MM.1S (cell line): Measurements from ENCODE around the gene SRRD.

ENCODE experiments used
- DNase-seq: peaks from one replicate; pipeline ENCODE4 v3.0.0-alpha.2; 2015
- H2AFZ ChIP-seq: fragments of 300-600 bp; sonication (generic); 2 replicates; pipeline ENCODE4 v1.6.0; 2016; ENCODE audit warnings: antibody characterized with exemption, low read length
- H3F3A ChIP-seq: fragments of 300-600 bp; sonication (generic); 2 replicates; pipeline ENCODE4 v1.6.1; 2016; ENCODE audit warnings: mild to moderate bottlenecking, antibody characterized with exemption, low read length, moderate library complexity, mixed read lengths; ENCODE audit not compliant: insufficient read depth
- H3K27ac ChIP-seq: fragments of 300-600 bp; sonication (generic); 2 replicates; pipeline ENCODE4 v1.5.1; 2016; ENCODE audit warnings: mild to moderate bottlenecking, low read length
- H3K27me3 ChIP-seq: fragments of 300-600 bp; sonication (generic); replicated peaks from 2 replicates; pipeline ENCODE4 v1.6.0; 2016; ENCODE audit warnings: low read length; ENCODE audit not compliant: insufficient read depth
- H3K36me3 ChIP-seq: fragments of 300-600 bp; sonication (generic); replicated peaks from 2 replicates; pipeline ENCODE4 v1.6.1; 2016; ENCODE audit warnings: mild to moderate bottlenecking, low read length, mixed read lengths; ENCODE audit not compliant: insufficient read depth
- H3K4me1 ChIP-seq: fragments of 300-600 bp; sonication (generic); 2 replicates; pipeline ENCODE4 v1.6.1; 2016; ENCODE audit warnings: low read length, mixed read lengths
- H3K4me2 ChIP-seq: fragments of 300-600 bp; sonication (generic); 2 replicates; pipeline ENCODE4 v1.6.0; 2016; ENCODE audit warnings: low read depth, low read length
- H3K4me3 ChIP-seq: fragments of 300-600 bp; sonication (generic); 2 replicates; pipeline ENCODE4 v1.5.1; 2016; ENCODE audit warnings: low read length, mixed read lengths
- H3K79me2 ChIP-seq: fragments of 300-600 bp; sonication (generic); 2 replicates; pipeline ENCODE4 v1.6.1; 2016; ENCODE audit warnings: mixed run types, low read length, mixed read lengths
- H3K9ac ChIP-seq: fragments of 300-600 bp; sonication (generic); 2 replicates; pipeline ENCODE4 v1.6.1; 2016; ENCODE audit warnings: low read length, mixed read lengths
- H3K9me2 ChIP-seq: fragments of 300-600 bp; sonication (generic); replicated peaks from 2 replicates; pipeline ENCODE4 v1.6.1; 2016; ENCODE audit warnings: mild to moderate bottlenecking, low read length, mixed read lengths; ENCODE audit not compliant: insufficient read depth
- H3K9me3 ChIP-seq: fragments of 300-600 bp; sonication (generic); replicated peaks from 2 replicates; pipeline ENCODE4 v1.6.1; 2016; ENCODE audit warnings: mild to moderate bottlenecking, low read length, mixed read lengths; ENCODE audit not compliant: insufficient read depth
- H4K20me1 ChIP-seq: fragments of 300-600 bp; sonication (generic); 2 replicates; pipeline ENCODE4 v1.6.1; 2016; ENCODE audit warnings: mild to moderate bottlenecking, low read length, moderate library complexity, mixed read lengths; ENCODE audit not compliant: insufficient read depth
- EZH2 ChIP-seq: fragments of 300-600 bp; sonication (generic); optimal IDR thresholded peaks from 2 replicates; pipeline ENCODE3; 2017; ENCODE audit warnings: low read depth, mild to moderate bottlenecking, antibody characterized with exemption, low read length, mixed read lengths
- EZH2phosphoT487 ChIP-seq: fragments of 300-600 bp; sonication (generic); IDR thresholded peaks from 2 replicates; pipeline ENCODE4 v1.6.1; 2018; ENCODE audit warnings: antibody characterized with exemption, low read length
- TF ChIP-seq, protein P1 (sequence below): fragments of 300-600 bp; sonication (generic); IDR thresholded peaks from 2 replicates; pipeline ENCODE4 v1.5.1; 2016; ENCODE audit warnings: antibody characterized with exemption, low read length, mixed read lengths

The SRRD gene

DNA sequence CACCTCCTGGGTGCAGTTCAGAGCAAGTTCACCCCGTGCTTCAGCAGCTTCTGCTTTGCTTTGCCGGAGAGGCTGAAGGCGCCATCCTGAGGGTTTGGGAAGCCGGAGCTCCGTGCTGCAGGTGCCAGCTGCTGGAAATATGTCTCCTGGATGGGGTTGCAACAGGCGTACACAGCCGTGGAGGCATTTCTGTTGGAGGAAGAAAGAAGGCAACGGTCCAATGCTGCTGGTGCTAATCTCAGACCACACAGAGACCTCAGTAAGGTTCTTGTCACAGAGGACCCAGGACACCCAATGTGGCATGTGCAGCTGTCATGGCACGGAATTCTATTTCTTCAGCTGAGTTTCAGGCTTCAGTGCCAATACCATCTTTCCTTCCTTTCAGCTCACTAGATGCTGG is 30.5 kb upstream of the SRRD start:
- no peak overlapping the region for H3K4me3 ChIP-seq
- no peaks in the 10 kb centered on the region for H3K9me3 ChIP-seq
- no peaks in the 10 kb centered on the region for H3K27me3 ChIP-seq
- DNase-seq: no peak
- no peaks in the 10 kb centered on the region for H3F3A ChIP-seq
- H3K4me2 ChIP-seq: no peak overlapping the region
- H3K36me3 ChIP-seq: no peaks in the 10 kb centered on the region
- no peak overlapping the region for H2AFZ ChIP-seq
- no peak overlapping the region for H3K9ac ChIP-seq
- no peaks in the 10 kb centered on the region for H4K20me1 ChIP-seq
- no peak for TF ChIP-seq EZH2phosphoT487
- no peak for TF ChIP-seq EZH2
- TF ChIP-seq, protein P1, sequence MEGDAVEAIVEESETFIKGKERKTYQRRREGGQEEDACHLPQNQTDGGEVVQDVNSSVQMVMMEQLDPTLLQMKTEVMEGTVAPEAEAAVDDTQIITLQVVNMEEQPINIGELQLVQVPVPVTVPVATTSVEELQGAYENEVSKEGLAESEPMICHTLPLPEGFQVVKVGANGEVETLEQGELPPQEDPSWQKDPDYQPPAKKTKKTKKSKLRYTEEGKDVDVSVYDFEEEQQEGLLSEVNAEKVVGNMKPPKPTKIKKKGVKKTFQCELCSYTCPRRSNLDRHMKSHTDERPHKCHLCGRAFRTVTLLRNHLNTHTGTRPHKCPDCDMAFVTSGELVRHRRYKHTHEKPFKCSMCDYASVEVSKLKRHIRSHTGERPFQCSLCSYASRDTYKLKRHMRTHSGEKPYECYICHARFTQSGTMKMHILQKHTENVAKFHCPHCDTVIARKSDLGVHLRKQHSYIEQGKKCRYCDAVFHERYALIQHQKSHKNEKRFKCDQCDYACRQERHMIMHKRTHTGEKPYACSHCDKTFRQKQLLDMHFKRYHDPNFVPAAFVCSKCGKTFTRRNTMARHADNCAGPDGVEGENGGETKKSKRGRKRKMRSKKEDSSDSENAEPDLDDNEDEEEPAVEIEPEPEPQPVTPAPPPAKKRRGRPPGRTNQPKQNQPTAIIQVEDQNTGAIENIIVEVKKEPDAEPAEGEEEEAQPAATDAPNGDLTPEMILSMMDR: no peak
- H3K4me1 ChIP-seq: no peaks in the 10 kb centered on the region
- no peaks in the 10 kb centered on the region for H3K9me2 ChIP-seq
- no peak overlapping the region for H3K27ac ChIP-seq
- H3K79me2 ChIP-seq: no peaks in the 10 kb centered on the region

DNA sequence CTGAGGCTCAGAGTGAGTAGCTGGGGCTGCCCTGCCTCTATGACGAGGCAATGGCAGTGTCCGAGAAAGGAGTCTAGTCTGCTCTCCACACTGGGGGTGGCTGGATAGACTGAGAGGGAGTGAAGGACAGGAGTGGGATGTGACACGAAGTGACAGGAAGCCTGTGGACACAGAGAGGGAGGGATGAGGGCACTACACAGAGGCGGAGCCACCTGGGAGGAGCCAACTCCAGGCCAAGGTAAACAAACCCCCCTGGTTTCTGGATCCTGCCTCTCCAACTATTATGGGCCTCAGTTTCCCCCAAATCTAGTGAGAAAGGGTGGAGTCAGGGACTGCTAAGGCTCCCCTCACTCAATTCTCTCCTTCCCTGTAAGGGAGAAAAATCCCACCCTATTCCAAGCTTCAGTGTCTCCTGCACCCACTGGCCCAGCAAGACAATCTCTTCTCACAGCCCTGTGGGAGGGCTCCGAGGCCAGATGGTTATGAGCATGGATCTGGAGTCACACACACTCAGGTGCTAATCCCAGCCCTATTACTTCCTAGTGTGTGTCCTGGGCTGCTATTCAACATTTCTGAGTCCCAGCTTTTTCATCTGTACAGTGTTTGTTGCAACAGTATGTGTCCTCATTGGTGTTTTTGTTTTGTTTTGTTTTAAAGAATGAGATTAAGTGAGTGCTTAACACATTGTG is 29.7 kb upstream of the SRRD start:
- Histone ChIP-seq H3K9ac (no peak overlapping the region), H3K36me3 (no peaks in the 10 kb centered on the region), H3K9me3 (no peaks in the 10 kb centered on the region), H4K20me1 (no peaks in the 10 kb centered on the region), H3K4me3 (no peak overlapping the region), H3K27ac (no peak overlapping the region), H3K4me1 (no peaks in the 10 kb centered on the region), H3K4me2 (no peak overlapping the region), H3K27me3 (no peaks in the 10 kb centered on the region), H3F3A (no peaks in the 10 kb centered on the region), H3K9me2 (no peaks in the 10 kb centered on the region), H3K79me2 (no peaks in the 10 kb centered on the region), H2AFZ (no peak overlapping the region)
- TF ChIP-seq, protein P1: no peak
- TF ChIP-seq EZH2phosphoT487: no peak
- TF ChIP-seq EZH2: no peak
- DNase-seq: no peak

DNA sequence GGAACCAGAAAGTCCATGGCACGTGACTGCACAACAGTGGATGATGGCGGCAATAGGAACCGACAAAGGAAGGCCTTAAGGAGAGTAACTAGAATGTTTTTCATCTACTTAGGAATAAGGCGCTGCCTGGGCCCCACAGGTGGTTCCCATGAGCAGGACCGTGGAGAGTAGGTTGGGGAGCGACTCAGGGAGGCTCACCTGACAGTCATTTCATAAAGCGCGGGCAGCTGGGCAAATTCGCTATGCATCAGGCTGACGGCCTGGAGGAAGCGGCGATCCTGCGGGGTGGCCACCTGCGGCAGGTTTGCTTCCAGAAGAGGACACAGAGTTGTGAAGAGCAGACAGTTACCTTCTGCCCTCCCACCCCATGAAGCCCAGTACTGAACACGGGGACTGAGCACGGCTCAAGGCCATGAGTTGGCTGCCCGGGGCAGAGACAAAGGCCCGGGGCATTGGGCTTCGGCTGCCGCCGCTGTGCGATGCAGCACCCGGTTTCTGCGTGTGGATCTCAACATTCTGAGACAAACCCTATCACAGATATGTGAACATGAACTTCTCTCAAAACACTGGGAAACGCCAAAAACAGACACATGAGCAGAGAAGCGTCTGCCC is 25.9 kb upstream of the SRRD start:
- Histone ChIP-seq H4K20me1 (no peaks in the 10 kb centered on the region), H3K27me3 (no peaks in the 10 kb centered on the region), H3K9me2 (no peaks in the 10 kb centered on the region), H2AFZ (no peak overlapping the region), H3K36me3 (no peaks in the 10 kb centered on the region), H3K4me3 (no peak overlapping the region), H3K9ac (no peak overlapping the region), H3K9me3 (no peaks in the 10 kb centered on the region), H3F3A (no peaks in the 10 kb centered on the region), H3K27ac (no peak overlapping the region), H3K4me1 (no peaks in the 10 kb centered on the region), H3K79me2 (0 out of 2 replicates have a peak, but pooled peaks cover 4% of the 10 kb centered on the region), H3K4me2 (no peak overlapping the region)
- TF ChIP-seq, protein P1: no peak
- no peak for TF ChIP-seq EZH2phosphoT487
- no peak for DNase-seq
